Ovary (tissue), 3 donors: ENCODE results near the gene ZNF263.

ENCODE experiments used
- CTCF ChIP-seq, 3 donors: fragments of 450-650 bp in 2 of 3; fragments of 200-600 bp in 1 of 3; IDR thresholded peaks; one replicate each; pipeline versions ENCODE4 v1.5.1 to v1.8.0; 2016 to 2022; ENCODE audit warnings: antibody characterized with exemption in 3 of 3, mild to moderate bottlenecking in 1 of 3
- EP300 ChIP-seq: sonication (generic); formaldehyde crosslinking; IDR thresholded peaks from one replicate; pipeline ENCODE4 v1.6.1; 2017; ENCODE audit warnings: antibody characterized with exemption
- POLR2A ChIP-seq: fragments of 450-650 bp; IDR thresholded peaks from one replicate; pipeline ENCODE4 v1.6.1; 2017; ENCODE audit warnings: antibody characterized with exemption, mild to moderate bottlenecking, moderate library complexity
- donor health status: DM: no; HTN: no; CAD: no.

GRCh38 chr16:3304370-3304769 is 21.1 kb downstream of the ZNF263 start:
- TF ChIP-seq CTCF (IDR thresholded peaks at IDR 0.05) (no peak), POLR2A (no peak), EP300 (no peak)
